ENCODE results near the gene UBE2A.

Gene UBE2A

DNA sequence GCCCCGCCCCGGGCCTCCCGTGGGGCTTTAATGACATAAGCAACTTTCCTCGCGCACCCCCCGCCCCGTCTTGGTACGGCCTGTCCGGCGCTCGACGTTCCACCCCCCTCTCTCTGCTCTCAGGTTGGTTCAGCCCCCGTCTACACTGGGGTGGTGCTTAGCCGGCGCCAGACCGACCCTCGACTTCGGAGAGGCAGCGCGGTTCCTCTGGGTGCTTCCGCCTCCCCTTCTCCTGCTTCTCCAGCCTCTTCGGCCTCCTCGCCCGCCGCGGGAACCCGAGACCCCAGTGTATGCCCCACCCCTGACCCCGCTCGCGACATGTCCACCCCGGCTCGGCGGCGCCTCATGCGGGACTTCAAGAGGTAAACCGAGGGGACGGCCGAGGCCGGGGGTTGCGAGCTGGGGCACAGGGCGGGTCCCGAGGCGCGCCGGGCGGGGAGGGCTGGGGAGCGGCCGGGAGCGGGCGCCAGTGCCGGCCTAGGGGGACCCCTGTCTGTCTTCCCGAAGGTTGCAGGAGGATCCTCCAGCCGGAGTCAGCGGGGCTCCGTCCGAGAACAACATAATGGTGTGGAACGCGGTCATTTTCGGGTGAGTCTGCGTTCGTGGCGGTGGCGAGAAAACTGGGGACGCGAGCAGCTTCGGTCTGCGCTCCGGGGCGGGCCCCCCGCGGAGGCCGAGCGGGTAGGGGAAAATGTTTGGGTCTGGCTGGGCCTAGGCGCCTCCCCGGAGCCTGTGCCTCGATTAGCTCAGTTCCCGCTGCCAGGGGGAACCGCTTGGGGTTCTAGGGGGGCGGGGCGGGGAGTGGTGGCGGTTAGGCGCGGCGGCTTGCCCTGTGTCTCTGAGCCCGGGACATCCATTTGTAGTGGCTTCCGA is at the start of gene UBE2A:
Gene UBE2A, plus strand, starts transcription at position 170 of the 873 bp plus-strand sequence. Its CDS starts 149 bp downstream, at position 319.
- peak; percentile 93 for DNase-seq (ENCODE audit: low read depth)

DNA sequence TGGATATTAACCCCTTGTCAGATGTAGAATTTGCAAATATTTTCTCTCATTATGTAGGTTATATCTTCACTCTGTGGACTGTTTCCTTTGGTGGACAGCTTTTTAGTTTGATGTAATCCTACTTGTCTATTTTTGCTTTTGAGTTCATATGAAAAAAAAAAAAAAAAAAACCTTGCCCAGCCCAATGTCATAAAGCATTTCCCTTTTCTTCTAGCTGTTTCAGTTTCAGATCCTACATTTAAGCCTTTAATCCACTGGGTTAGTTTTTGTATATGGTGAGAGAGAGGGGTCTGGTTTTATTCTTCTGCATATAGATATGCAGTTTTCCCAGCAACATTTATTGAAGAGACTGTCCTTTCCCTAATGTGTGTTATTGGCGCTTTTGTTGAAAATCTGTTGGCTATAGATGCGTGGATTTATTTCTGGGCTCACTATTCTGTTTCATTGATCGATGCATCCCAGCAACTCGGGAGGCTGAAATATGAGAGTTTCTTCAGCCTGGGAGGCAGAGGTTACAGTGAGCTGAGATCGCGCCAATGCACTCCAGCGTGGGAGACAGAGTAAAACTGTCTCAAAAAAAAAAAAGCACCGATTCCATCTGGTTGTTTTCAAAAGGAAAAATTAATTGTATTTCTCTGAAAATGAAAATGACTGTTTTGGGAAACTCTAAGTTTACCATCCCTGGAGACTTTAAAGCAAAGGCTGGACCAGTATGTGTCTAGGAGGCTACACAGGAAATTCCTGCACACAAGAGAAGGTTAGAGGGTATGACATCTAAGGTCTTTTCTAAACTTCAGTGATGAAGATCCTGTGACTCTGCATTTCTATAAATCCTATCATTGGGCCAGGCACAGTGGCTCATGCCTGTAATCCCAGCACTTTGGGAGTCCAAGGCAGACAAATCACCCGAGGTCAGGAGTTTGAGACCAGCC is 44.8 kb upstream of the UBE2A start:
- DNase-seq (ENCODE audit: low read depth), result no peak

GRCh38 chrX:119537487-119537886 is 36.9 kb upstream of the UBE2A start:
- no peak for DNase-seq (ENCODE audit: low read depth)

- DNase-seq (ENCODE audit: low read depth), result peak; percentile 8
These were observed 34.5 kb upstream of the UBE2A start for GRCh38 chrX:119539872-119540271.

DNA sequence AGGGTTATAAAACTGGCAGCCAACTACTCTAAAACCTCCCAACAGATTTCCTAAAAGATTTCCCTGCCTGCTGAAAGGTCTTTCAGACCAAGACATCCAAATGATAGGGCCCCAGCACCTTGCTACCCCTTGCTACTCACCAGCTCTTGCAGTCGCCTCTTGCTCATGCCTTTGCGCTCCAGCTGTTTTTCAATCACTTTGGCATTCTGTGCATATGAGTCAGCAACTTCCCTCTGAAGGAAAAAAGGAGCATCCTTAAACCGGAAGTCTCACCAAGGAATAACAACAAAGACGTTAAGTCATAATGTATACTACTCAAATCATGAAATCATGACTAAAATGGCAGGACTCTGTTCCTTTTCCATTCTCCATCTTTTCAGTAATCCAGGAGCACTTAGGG is 33.2 kb upstream of the UBE2A start:
- peak; percentile 87 for DNase-seq (ENCODE audit: low read depth)

- no peak for DNase-seq (ENCODE audit: low read depth)
These were observed 24.9 kb upstream of the UBE2A start for GRCh38 chrX:119549327-119550016.

- no peak for DNase-seq (ENCODE audit: low read depth)
These were observed 21.9 kb upstream of the UBE2A start for GRCh38 chrX:119552508-119552907.

- peak; percentile 93 for DNase-seq (ENCODE audit: low read depth)
These were observed 9.2 kb upstream of the UBE2A start, which contains the start of gene STEEP1 for GRCh38 chrX:119565107-119565663. Gene STEEP1 (minus strand): TSS chrX:119565409. CDS start chrX:119565355, 54 bp downstream.

DNA sequence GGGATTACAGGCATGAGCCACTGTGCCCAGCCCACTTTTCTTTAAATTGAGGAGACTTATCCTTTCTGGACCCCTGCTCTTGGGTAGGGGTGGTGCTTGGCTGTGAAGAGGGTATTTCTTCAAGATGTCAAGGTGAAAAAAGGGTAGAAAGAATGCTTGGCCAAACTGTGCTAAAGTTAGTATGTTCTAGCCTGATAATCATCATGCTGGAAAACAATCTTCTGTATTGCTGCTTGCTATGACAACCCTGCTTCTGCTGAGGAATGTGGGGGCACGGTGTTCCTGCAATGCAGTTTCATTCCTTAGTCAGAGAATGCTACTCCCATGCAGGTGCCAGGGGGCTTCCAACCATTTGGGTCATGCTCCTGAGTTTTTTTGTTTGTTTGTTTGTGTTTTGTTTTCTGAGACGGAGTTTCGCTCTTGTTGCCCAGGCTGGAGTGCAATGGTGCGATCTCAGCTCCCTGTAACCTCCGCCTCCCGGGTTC is 4.0 kb upstream of the UBE2A start:
- no peak for DNase-seq (ENCODE audit: low read depth)

GRCh38 chrX:119573222-119573621 is 1.1 kb upstream of the UBE2A start:
- no peak for DNase-seq (ENCODE audit: low read depth)

- peak; percentile 60 for DNase-seq (ENCODE audit: low read depth)
These were observed 446 bp upstream of the UBE2A start for GRCh38 chrX:119573840-119574393.

DNA sequence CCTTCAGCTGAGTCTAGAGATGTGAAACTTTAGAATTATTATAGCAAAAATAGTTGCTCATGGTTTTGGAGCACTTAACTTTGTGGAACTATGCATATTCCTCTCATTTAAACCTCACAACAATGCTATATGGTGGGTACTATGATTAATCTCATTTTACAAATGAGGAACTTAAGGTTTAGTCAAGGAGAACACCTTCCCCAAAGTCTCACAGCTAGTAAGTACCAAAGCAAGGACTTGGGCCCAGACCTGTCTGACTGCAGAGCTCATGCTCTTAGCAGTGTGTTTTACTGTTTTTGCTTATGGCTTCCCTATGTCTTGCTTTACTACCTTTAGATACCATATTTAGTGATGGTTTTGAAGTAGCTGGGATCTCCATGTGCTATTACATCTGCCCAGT is 5.1 kb downstream of the UBE2A start:
- DNase-seq (ENCODE audit: low read depth), result no peak

GRCh38 chrX:119583431-119584059 is 9.2 kb downstream of the UBE2A start:
- DNase-seq (ENCODE audit: low read depth), result no peak

DNA sequence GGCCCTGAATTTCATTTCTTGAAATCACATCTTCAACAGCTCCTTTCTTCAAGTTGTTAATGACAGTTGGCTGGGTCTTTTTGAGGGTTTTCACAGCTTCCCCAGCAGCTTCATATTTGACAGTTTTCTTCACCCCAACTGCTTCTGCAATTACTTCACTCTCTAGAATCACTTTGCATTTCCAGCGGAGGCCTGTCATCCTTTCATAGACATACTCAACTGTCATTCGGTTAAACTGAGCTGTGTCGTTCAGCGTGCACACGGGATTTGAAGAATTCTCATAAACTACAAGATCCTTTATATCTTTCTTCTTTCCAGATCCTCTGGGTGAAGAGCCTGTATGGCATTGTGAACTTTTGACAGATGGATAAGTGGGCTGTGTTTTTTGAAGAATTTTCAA is 15.4 kb downstream of the UBE2A start:
- DNase-seq (ENCODE audit: low read depth), result no peak

- DNase-seq (ENCODE audit: low read depth), result no peak
These were observed 28.4 kb downstream of the UBE2A start for GRCh38 chrX:119602701-119603255.

DNA sequence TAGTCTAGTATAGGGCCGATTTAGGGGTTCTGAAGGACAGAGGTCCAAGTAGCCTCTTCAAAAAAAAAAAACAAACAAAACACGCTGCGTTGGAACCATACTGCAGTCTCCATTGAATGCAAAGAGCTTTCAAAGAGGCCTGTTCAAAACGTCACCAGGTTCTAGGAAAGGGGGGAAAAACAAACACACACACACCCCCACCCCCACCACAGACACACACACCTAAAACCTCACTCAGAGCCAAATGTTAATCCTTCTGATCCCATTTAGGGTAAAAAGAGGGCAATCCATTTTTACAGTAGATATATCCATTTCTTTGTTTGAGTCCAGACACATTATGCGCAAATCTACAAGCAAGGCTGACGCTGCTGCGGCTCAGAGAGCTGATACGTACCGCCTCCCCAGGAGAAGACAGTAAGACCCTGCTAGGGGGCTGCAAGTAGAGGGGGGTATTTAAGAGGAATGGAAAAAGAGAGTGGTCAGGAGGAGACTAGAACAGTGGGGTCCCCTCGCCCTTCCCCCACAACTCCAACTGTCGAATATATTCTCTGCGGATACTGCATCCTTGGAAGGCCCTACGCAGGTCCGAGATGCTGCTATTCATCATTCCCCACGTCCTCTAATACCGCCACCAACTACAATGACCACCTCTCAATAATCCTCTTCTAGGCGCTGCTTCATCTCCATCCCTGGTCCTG is 30.6 kb downstream of the UBE2A start:
- no peak for DNase-seq (ENCODE audit: low read depth)

DNA sequence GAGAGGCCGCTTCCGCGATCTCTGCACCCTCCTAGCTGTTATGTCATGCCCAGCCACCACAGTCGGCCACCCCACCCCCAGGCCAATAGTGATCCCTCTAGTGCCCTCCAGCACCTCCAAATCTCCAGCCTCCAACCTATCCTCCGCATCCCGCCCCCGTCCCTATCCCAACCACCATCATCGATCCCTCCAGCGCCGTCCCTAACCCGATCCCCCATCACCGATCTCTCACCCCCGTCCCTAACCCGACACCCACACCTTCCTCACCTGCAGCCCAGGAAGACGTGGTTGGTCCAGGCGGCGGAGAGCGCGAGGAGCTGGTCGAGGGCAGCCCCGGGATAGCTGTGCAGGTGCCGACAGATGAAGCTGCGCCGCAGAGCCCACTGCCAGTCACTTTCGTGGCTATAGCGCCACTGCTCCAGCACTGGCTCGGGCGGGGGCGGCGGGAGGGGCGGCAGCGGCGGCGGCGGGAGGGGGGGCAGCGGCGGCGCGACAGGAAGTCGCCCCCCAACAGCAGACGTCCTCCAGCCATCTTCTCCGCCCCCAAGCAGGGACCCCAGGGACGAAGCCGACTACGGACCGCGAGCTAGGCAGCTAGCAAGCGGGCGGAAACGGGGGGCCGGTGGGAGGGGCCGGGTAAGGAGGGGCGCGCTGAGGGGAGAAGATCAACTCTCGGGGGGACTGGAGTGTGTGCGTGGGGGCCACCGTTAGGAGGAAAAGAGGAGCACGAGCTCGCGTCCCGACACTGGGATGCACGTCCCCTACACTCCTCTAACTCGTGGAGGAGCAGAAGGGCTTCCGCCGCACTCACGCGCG is 31.3 kb downstream of the UBE2A start:
- peak; percentile 33 for DNase-seq (ENCODE audit: low read depth)

DNA sequence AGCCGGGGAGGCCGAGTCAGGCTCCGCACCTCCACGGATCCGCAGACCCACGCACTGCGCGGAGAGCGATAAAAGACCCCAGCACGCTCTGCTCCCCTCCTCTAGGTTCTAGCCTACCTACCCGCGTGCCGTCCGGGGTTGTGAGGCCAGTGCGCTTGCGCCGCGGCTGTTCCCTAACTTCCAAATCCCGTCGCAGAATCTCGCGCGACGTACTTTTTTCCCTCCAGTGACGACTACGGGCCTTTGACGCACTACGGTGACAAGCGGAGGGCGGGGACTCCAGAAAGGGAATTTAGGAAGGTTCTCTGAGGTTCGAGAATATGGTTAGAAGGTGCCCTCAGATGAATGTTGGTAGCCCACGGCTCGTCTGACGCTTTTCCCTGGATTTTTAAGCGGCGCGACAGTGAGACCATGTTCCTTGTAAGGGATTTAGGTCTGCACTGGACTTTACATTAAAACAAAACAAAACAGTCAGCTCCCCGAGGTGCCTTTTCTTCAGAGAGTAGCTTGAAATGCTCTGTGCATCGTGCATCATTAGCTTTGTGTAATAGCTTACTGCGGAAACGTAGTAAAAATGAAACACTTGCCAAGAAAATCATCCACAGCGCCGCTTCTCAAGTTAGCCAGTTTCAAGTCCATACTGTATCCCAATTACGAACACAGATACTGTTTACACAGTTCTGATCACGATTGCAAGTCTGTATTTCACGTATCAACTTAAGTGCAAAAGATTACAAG is 32.1 kb downstream of the UBE2A start, which contains the start of gene NKRF:
Gene NKRF, minus strand, starts transcription at position 145 of the 738 bp plus-strand sequence.
- DNase-seq (ENCODE audit: low read depth), result peak; percentile 94

Data from ELR (cell line).